ENCODE measurements around the gene ACTN4. TPM values are rescaled to one million over a fixed set of nuclear protein-coding genes. Genes with fewer than 3 reads are reported as not detected.

Gene ACTN4
- total RNA-seq, 1 experiment from 2014 or later, result 1,462 TPM

- intact Hi-C loops (cut with micrococcal nuclease; ENCODE audit: unreplicated experiment), result no loop called here
- H3K9me3 Mint-ChIP-seq (ENCODE audit: low read depth, unreplicated experiment), result no peaks in the 10 kb centered on the region
- peaks cover 100% of the 10 kb centered on the region for H3K36me3 Mint-ChIP-seq (ENCODE audit: insufficient read depth, unreplicated experiment)
- peaks cover 64% of the 10 kb centered on the region for H3K4me1 Mint-ChIP-seq (ENCODE audit: low read depth, unreplicated experiment)
- no peaks in the 10 kb centered on the region for H3K27me3 Mint-ChIP-seq (ENCODE audit: unreplicated experiment)
- H3K27ac Mint-ChIP-seq (ENCODE audit: unreplicated experiment), result peak overlapping the region; percentile 51
- no peak overlapping the region for H3K4me3 Mint-ChIP-seq (ENCODE audit: low read depth, unreplicated experiment)
- DNase-seq, result no peak
- TF ChIP-seq, protein P1, sequence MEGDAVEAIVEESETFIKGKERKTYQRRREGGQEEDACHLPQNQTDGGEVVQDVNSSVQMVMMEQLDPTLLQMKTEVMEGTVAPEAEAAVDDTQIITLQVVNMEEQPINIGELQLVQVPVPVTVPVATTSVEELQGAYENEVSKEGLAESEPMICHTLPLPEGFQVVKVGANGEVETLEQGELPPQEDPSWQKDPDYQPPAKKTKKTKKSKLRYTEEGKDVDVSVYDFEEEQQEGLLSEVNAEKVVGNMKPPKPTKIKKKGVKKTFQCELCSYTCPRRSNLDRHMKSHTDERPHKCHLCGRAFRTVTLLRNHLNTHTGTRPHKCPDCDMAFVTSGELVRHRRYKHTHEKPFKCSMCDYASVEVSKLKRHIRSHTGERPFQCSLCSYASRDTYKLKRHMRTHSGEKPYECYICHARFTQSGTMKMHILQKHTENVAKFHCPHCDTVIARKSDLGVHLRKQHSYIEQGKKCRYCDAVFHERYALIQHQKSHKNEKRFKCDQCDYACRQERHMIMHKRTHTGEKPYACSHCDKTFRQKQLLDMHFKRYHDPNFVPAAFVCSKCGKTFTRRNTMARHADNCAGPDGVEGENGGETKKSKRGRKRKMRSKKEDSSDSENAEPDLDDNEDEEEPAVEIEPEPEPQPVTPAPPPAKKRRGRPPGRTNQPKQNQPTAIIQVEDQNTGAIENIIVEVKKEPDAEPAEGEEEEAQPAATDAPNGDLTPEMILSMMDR (IDR thresholded peaks at IDR 0.05; ENCODE audit: unreplicated experiment), result no peak
- no TSS peak for BruUV-seq (replicated peaks)
- CTCF ChIA-PET, result interaction anchor here (1.0 kb wide), 2 partner anchors 21 to 46 kb away, joined by 3 to 5 read pairs; no protein-coding TSS in a partner anchor
Observed at GRCh38 chr19:38704488-38705026, 57.1 kb downstream of the ACTN4 start.

DNA sequence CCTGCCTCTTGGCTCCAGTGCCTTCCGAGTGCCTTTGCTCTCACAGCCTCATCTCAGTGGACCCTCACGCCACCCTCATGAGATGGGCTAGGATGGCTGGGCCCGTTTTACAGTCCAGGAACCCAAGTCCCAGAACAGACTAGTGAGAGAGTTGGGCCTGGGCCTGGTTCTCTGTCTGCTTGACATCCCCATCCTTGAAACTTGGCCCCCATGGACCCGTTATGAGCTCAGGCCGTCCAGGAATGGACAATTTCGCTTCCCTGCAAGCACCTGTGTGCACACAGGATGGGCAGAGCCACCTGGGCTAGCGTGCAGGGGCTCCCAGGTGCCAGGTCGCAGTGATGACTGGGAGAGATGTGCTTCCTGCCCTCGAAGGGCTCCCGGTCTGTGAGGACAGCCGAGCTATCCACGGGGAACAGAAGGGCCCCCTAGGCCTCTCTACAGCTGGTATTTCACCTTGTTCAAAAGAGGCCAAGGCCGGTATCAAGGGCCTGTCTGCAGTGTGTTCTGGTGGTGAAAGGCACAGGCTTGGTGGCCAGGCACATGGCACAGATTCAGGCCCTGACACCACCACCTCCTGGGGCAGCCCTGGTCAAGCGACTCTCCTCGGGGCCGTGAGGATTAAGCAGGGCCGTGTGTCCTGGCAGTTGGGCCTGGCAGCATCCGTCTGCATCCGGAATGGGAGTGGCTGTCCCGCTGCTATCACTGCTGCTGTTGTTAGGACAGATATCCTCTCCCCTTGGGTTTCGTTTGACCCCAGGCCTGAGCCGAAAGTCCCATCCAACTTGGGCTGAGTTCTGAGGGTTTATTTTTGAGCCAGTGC lies 58.0 kb downstream of the ACTN4 start:
- intact Hi-C loops (cut with micrococcal nuclease; ENCODE audit: unreplicated experiment), result no loop called here
- Mint-ChIP-seq H3K27me3 (ENCODE audit: unreplicated experiment) (no peaks in the 10 kb centered on the region), H3K27ac (ENCODE audit: unreplicated experiment) (peak overlapping the region; percentile 86), H3K4me3 (ENCODE audit: low read depth, unreplicated experiment) (no peak overlapping the region), H3K36me3 (ENCODE audit: insufficient read depth, unreplicated experiment) (peaks cover 100% of the 10 kb centered on the region), H3K4me1 (ENCODE audit: low read depth, unreplicated experiment) (peaks cover 59% of the 10 kb centered on the region), H3K9me3 (ENCODE audit: low read depth, unreplicated experiment) (no peaks in the 10 kb centered on the region)
- CTCF ChIA-PET, result interaction anchor here (1.0 kb wide), 1 partner anchor 22 kb away, joined by 3 read pairs; no protein-coding TSS in a partner anchor
- no peak for DNase-seq
- no TSS peak for BruUV-seq (replicated peaks)
- TF ChIP-seq, protein P1 (IDR thresholded peaks at IDR 0.05; ENCODE audit: unreplicated experiment), result no peak

GRCh38 chr19:38706792-38707511 lies 59.5 kb downstream of the ACTN4 start:
- intact Hi-C loops (cut with micrococcal nuclease; ENCODE audit: unreplicated experiment), result no loop called here
- H3K4me3 Mint-ChIP-seq (ENCODE audit: low read depth, unreplicated experiment), result peak overlapping the region; percentile 25
- no peaks in the 10 kb centered on the region for H3K9me3 Mint-ChIP-seq (ENCODE audit: low read depth, unreplicated experiment)
- TF ChIP-seq, protein P1 (IDR thresholded peaks at IDR 0.05; ENCODE audit: unreplicated experiment), result no peak
- peaks cover 100% of the 10 kb centered on the region for H3K36me3 Mint-ChIP-seq (ENCODE audit: insufficient read depth, unreplicated experiment)
- H3K4me1 Mint-ChIP-seq (ENCODE audit: low read depth, unreplicated experiment), result peaks cover 50% of the 10 kb centered on the region
- H3K27me3 Mint-ChIP-seq (ENCODE audit: unreplicated experiment), result no peaks in the 10 kb centered on the region
- BruUV-seq (replicated peaks), result no TSS peak
- DNase-seq, result peak; percentile 34
- CTCF ChIA-PET, result interaction anchor here (0.8 kb wide), 1 partner anchor 73 kb away, joined by 3 read pairs; no protein-coding TSS in a partner anchor
- peak overlapping the region; percentile 86 for H3K27ac Mint-ChIP-seq (ENCODE audit: unreplicated experiment)

DNA sequence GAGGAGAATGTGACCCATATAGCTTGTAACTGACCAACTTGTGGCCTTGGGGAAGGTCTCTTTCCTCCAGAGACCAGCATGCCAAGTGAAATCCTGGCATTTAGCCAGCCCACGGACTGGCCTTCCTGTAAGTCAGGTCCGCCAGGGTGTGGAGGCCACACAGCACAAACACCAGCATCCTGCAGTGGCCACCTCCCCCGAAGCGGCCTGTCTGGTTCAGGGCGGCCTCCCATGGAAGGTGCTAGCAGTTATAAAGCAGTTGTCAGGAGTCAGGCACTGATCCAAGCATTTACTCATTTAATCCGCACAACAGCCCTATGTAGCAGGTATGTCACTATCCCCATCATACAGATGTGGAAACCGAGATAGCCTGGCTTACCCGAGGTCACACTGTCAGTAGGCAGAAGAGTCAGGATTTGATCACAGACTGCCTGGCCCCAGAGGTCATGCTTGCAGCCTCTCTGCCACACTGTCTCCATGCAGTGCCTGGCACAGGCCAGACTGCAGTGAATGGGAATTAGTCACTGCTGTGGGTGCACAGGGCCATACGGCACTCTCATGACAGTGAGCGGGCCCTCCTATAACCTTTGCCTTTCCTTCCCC lies 60.2 kb downstream of the ACTN4 start:
- peak; percentile 89 for DNase-seq
- H3K36me3 Mint-ChIP-seq (ENCODE audit: insufficient read depth, unreplicated experiment), result peaks cover 100% of the 10 kb centered on the region
- intact Hi-C loops (cut with micrococcal nuclease; ENCODE audit: unreplicated experiment), result no loop called here
- no TSS peak for BruUV-seq (replicated peaks)
- TF ChIP-seq, protein P1 (IDR thresholded peaks at IDR 0.05; ENCODE audit: unreplicated experiment), result no peak
- no peaks in the 10 kb centered on the region for H3K9me3 Mint-ChIP-seq (ENCODE audit: low read depth, unreplicated experiment)
- H3K27ac Mint-ChIP-seq (ENCODE audit: unreplicated experiment), result peak overlapping the region; percentile 86
- no peaks in the 10 kb centered on the region for H3K27me3 Mint-ChIP-seq (ENCODE audit: unreplicated experiment)
- H3K4me3 Mint-ChIP-seq (ENCODE audit: low read depth, unreplicated experiment), result peak overlapping the region; percentile 25
- CTCF ChIA-PET, result interaction anchor here (0.8 kb wide), 1 partner anchor 74 kb away, joined by 3 read pairs; no protein-coding TSS in a partner anchor
- H3K4me1 Mint-ChIP-seq (ENCODE audit: low read depth, unreplicated experiment), result peaks cover 50% of the 10 kb centered on the region

All from Calu3 (cell line).